H1 (cell line): Measurements from ENCODE around the gene ZNF541. TPM values are rescaled to one million over a fixed set of nuclear protein-coding genes. Genes with fewer than 3 reads are reported as not detected.

Experiments used
- CTCF ChIA-PET: fragments of 300-600 bp; sonication (Branson Sonifier 250); formaldehyde crosslinking; loops from one replicate; lab custom pipeline; 2021; ENCODE audit not compliant: partially characterized antibody; lab: Charles Lee
- POLR2A ChIA-PET: fragments of 300-600 bp; sonication (Branson Sonifier 250); formaldehyde crosslinking; loops from one replicate; lab custom pipeline; 2021; ENCODE audit warnings: inconsistent platforms; ENCODE audit not compliant: partially characterized antibody; lab: Charles Lee
- DNase-seq, 2 experiments: peaks; one replicate each; pipeline versions ENCODE4 v3.0.0 to v3.0.0-alpha.2; 2010 to 2022; ENCODE audit warnings: low spot score in 2 of 2, low read depth in 1 of 2, mixed read lengths in 1 of 2
- FAIRE-seq: peaks from 2 replicates; lab custom pipeline; 2011; peaks lifted over from hg19 to GRCh38; lab: Jason Lieb, UNC
- H2AFZ ChIP-seq: 2 replicates; pipeline ENCODE4 v1.8.1; 2012; ENCODE audit warnings: low read length, inconsistent platforms
- H2AK5ac ChIP-seq: 2 replicates; pipeline ENCODE4 v1.6.1; 2013; ENCODE audit warnings: low read depth, low read length
- H2BK120ac ChIP-seq: replicated peaks from 2 replicates; pipeline ENCODE3; 2013; ENCODE audit warnings: low read depth, low read length, inconsistent platforms
- H2BK12ac ChIP-seq: 2 replicates; pipeline ENCODE4 v1.6.1; 2013; ENCODE audit warnings: low read depth, low read length
- H2BK15ac ChIP-seq: 2 replicates; pipeline ENCODE4 v1.6.1; 2013; ENCODE audit warnings: low read length
- H2BK20ac ChIP-seq: 2 replicates; pipeline ENCODE4 v1.6.1; 2013; ENCODE audit warnings: low read length
- H2BK5ac ChIP-seq: 2 replicates; pipeline ENCODE4 v1.6.1; 2013; ENCODE audit warnings: low read depth, low read length
- H3K14ac ChIP-seq: 2 replicates; pipeline ENCODE4 v1.6.1; 2013; ENCODE audit warnings: inconsistent platforms; ENCODE audit not compliant: insufficient read length
- H3K18ac ChIP-seq: 2 replicates; pipeline ENCODE4 v1.6.1; 2013; ENCODE audit warnings: low read length; ENCODE audit errors: extremely low read depth
- H3K23ac ChIP-seq: 2 replicates; pipeline ENCODE4 v1.6.1; 2013; ENCODE audit warnings: inconsistent platforms; ENCODE audit not compliant: insufficient read length
- H3K23me2 ChIP-seq: 2 replicates; pipeline ENCODE4 v1.6.1; 2013; ENCODE audit warnings: low read depth, low read length
- H3K27ac ChIP-seq: 2 replicates; pipeline ENCODE4 v1.6.1; 2011; ENCODE audit warnings: low read depth, low read length, inconsistent platforms
- H3K27me3 ChIP-seq, 4 experiments: replicated peaks in 1 of 4; 1 replicate in 1 of 4; 2 replicates in 3 of 4; pipeline versions ENCODE4 v1.6.1 to v1.8.1; 2011 to 2013; ENCODE audit warnings: low read length in 3 of 4, mild to moderate bottlenecking in 3 of 4, inconsistent platforms in 2 of 4, mixed read lengths in 2 of 4, moderate library complexity in 1 of 4; ENCODE audit not compliant: control insufficient read depth in 3 of 4, insufficient read depth in 3 of 4; ENCODE audit errors: extremely low read depth in 1 of 4
- H3K36me3 ChIP-seq, 4 experiments: 2 replicates each; pipeline versions ENCODE4 v1.6.1 to v1.8.1; 2011 to 2013; ENCODE audit warnings: mild to moderate bottlenecking in 4 of 4, low read length in 3 of 4, moderate library complexity in 2 of 4, control low read depth in 1 of 4, inconsistent platforms in 1 of 4; ENCODE audit not compliant: insufficient read depth in 4 of 4, control insufficient read depth in 2 of 4
- H3K4ac ChIP-seq: replicated peaks from 2 replicates; pipeline ENCODE3; 2013; ENCODE audit warnings: low read length, low read depth, mixed read lengths, inconsistent platforms; ENCODE audit not compliant: insufficient read length
- H3K4me1 ChIP-seq, 4 experiments: replicated peaks in 1 of 4; 1 replicate in 1 of 4; 2 replicates in 3 of 4; pipeline versions ENCODE4 v1.6.1 to v1.8.1; 2011 to 2013; ENCODE audit warnings: low read length in 3 of 4, inconsistent platforms in 2 of 4, mixed read lengths in 1 of 4; ENCODE audit not compliant: insufficient read depth in 4 of 4, control insufficient read depth in 3 of 4
- H3K4me2 ChIP-seq, 2 experiments: 2 replicates each; pipeline versions ENCODE4 v1.6.1 to v1.8.1; 2011 to 2013; ENCODE audit warnings: low read depth in 2 of 2, low read length in 2 of 2, control low read depth in 1 of 2, inconsistent platforms in 1 of 2, mild to moderate bottlenecking in 1 of 2; ENCODE audit not compliant: insufficient read depth in 1 of 2
- H3K4me3 ChIP-seq, 4 experiments: fragments of 200-600, 300-600 bp in 1 of 4; sonication (generic), shearing (Covaris generic), sonication (Bioruptor Twin) in 1 of 4; 2 replicates each; pipeline versions ENCODE4 v1.5.1 to v1.8.1; 2011 to 2016; ENCODE audit warnings: low read length in 4 of 4, low read depth in 3 of 4, control low read depth in 2 of 4, inconsistent platforms in 2 of 4, mild to moderate bottlenecking in 2 of 4, mixed read lengths in 1 of 4, moderate library complexity in 1 of 4; ENCODE audit not compliant: insufficient read depth in 2 of 4; ENCODE audit errors: extremely low read depth in 1 of 4
- H3K56ac ChIP-seq: replicated peaks from 2 replicates; pipeline ENCODE3; 2013; ENCODE audit warnings: low read depth, mild to moderate bottlenecking, mixed read lengths, low read length, inconsistent platforms; ENCODE audit not compliant: insufficient read length
- H3K79me1 ChIP-seq: 2 replicates; pipeline ENCODE4 v1.6.1; 2013; ENCODE audit warnings: low read depth, low read length, control low read depth
- H3K79me2 ChIP-seq, 2 experiments: 2 replicates each; pipeline versions ENCODE4 v1.6.1 to v1.8.1; 2012 to 2013; ENCODE audit warnings: low read length in 2 of 2, mild to moderate bottlenecking in 2 of 2, inconsistent platforms in 1 of 2; ENCODE audit not compliant: insufficient read depth in 2 of 2, control insufficient read depth in 1 of 2
- H3K9ac ChIP-seq, 4 experiments: replicated peaks in 1 of 4; 1 replicate in 1 of 4; 2 replicates in 3 of 4; pipeline versions ENCODE4 v1.6.1 to v1.8.1; 2011 to 2013; ENCODE audit warnings: low read depth in 3 of 4, low read length in 3 of 4, control low read depth in 2 of 4, mild to moderate bottlenecking in 2 of 4, moderate library complexity in 2 of 4, inconsistent platforms in 1 of 4; ENCODE audit errors: extremely low read depth in 1 of 4
- H3K9me3 ChIP-seq, 2 experiments: 2 replicates each; pipeline versions ENCODE4 v1.6.1 to v1.8.1; 2012 to 2013; ENCODE audit warnings: mild to moderate bottlenecking in 2 of 2, moderate library complexity in 2 of 2, control low read depth in 1 of 2, inconsistent platforms in 1 of 2, low read depth in 1 of 2, low read length in 1 of 2, mixed read lengths in 1 of 2; ENCODE audit not compliant: insufficient read depth in 2 of 2
- H4K20me1 ChIP-seq, 2 experiments: replicated peaks in 1 of 2; 2 replicates each; pipeline versions ENCODE3 to v1.8.1; 2011 to 2013; ENCODE audit warnings: inconsistent platforms in 2 of 2, low read length in 2 of 2, mild to moderate bottlenecking in 1 of 2; ENCODE audit not compliant: insufficient read depth in 2 of 2, control insufficient read depth in 1 of 2
- H4K5ac ChIP-seq: 2 replicates; pipeline ENCODE4 v1.6.1; 2013; ENCODE audit warnings: low read length, low read depth, mixed read lengths, inconsistent platforms; ENCODE audit not compliant: insufficient read length
- H4K8ac ChIP-seq: 2 replicates; pipeline ENCODE4 v1.8.0; 2013; ENCODE audit warnings: mild to moderate bottlenecking, moderate library complexity, low read length, inconsistent platforms; ENCODE audit not compliant: insufficient read depth; ENCODE audit errors: extremely low read depth
- H4K91ac ChIP-seq: replicated peaks from 2 replicates; pipeline ENCODE3; 2013; ENCODE audit warnings: low read length, mixed read lengths, inconsistent platforms; ENCODE audit not compliant: insufficient read length
- CBX5 ChIP-seq: fragments of 300-800, 300-1000 bp; sonication (generic); IDR thresholded peaks from 2 replicates; pipeline ENCODE4 v1.7.1; 2016; ENCODE audit warnings: antibody characterized with exemption, low read length, low read depth
- CREB1 ChIP-seq: IDR thresholded peaks from 2 replicates; pipeline ENCODE4 v1.6.1; 2012; ENCODE audit warnings: inconsistent platforms
- EGR1 ChIP-seq: IDR thresholded peaks from 2 replicates; pipeline ENCODE4 v1.6.1; 2011; ENCODE audit warnings: low read depth, low read length, borderline replicate concordance
- GABPA ChIP-seq: IDR thresholded peaks from 2 replicates; pipeline ENCODE4 v1.6.1; 2011; ENCODE audit warnings: mild to moderate bottlenecking, low read length, moderate library complexity, borderline replicate concordance; ENCODE audit not compliant: insufficient read depth
- GTF2F1 ChIP-seq: IDR thresholded peaks from 2 replicates; pipeline ENCODE4 v1.6.1; 2012; ENCODE audit warnings: low read depth, low read length, improper control_type of control experiment, borderline replicate concordance
- HDAC2 ChIP-seq, 2 experiments: fragments of 300-600 bp in 1 of 2; sonication (generic) in 1 of 2; IDR thresholded peaks; 2 replicates each; pipeline ENCODE4 v1.6.1; 2011 to 2012; ENCODE audit warnings: low read depth in 2 of 2, low read length in 2 of 2, mild to moderate bottlenecking in 2 of 2, moderate library complexity in 2 of 2, borderline replicate concordance in 1 of 2, inconsistent platforms in 1 of 2
- HDAC6 ChIP-seq: IDR thresholded peaks from one replicate; pipeline ENCODE4 v1.7.1; 2012; ENCODE audit warnings: low read depth, mild to moderate bottlenecking, inconsistent platforms, low read length, moderate library complexity
- KDM4A ChIP-seq: IDR thresholded peaks from one replicate; pipeline ENCODE4 v1.7.1; 2012; ENCODE audit warnings: low read depth, mild to moderate bottlenecking, moderate library complexity, low read length, inconsistent platforms; ENCODE audit not compliant: severe bottlenecking
- RNF2 ChIP-seq: fragments of 200-900, 300-1000 bp; sonication (generic); IDR thresholded peaks from 2 replicates; pipeline ENCODE4 v1.7.1; 2016; ENCODE audit warnings: borderline replicate concordance, low read depth, mild to moderate bottlenecking, antibody characterized with exemption, low read length; ENCODE audit not compliant: poor library complexity, severe bottlenecking; ENCODE audit errors: missing control alignments
- SIX5 ChIP-seq: IDR thresholded peaks from 2 replicates; pipeline ENCODE4 v1.6.1; 2011; ENCODE audit warnings: mild to moderate bottlenecking, low read depth, low read length
- SP1 ChIP-seq: IDR thresholded peaks from 2 replicates; pipeline ENCODE4 v1.6.1; 2011; ENCODE audit warnings: low read depth, low read length
- YY1 ChIP-seq: IDR thresholded peaks from 2 replicates; pipeline ENCODE4 v1.6.1; 2011; ENCODE audit warnings: low read depth, mild to moderate bottlenecking, low read length
- WGBS, 2 experiments: shearing (Covaris generic) in 1 of 2; methylation state at CpG; one replicate each; pipeline versions ENCODE4 v1.1.6 to v1.1.7; 2013 to 2015; ENCODE audit warnings: low lambda C conversion rate in 2 of 2, mixed read lengths in 2 of 2, inconsistent platforms in 1 of 2, low coverage in 1 of 2, missing lambda C conversion rate in 1 of 2; ENCODE audit not compliant: insufficient replicate concordance in 2 of 2, insufficient coverage in 1 of 2, insufficient read length in 1 of 2; ENCODE audit errors: extremely low coverage in 1 of 2, missing lambda C conversion rate in 1 of 2; 5-methylcytosine and 5-hydroxymethylcytosine counted together
- polyA plus RNA-seq, 7 experiments: library from polyadenylated mRNA; depleted of rRNA in 3 of 7; stranded (reverse) in 5 of 7; unstranded in 2 of 7; fragments of >200 nt in 5 of 7; fragments of 200-250 nt in 2 of 7; gene quantifications; 1 replicate in 5 of 7; 2 replicates in 1 of 7; 4 replicates in 1 of 7; pipeline versions ENCODE4 v1.2.1 to v1.2.3, GENCODE V29; 2011 to 2013; ENCODE audit warnings: missing spikeins in 2 of 7, mixed read lengths in 2 of 7
- total RNA-seq: library from RNA; stranded (reverse); fragmentation: NEBNext Ultra II Directional; extraction: Animal tissue kit (Norgen Biotek cat#: 25700); gene quantifications from 2 replicates; pipeline ENCODE4 v1.2.1, GENCODE V29; 2021
- TF ChIP-seq, protein P1 (sequence below): IDR thresholded peaks from 2 replicates; pipeline ENCODE4 v1.6.1; 2011; ENCODE audit warnings: low read depth, mild to moderate bottlenecking, low read length; ENCODE audit not compliant: insufficient read depth

ZNF541 gene
- total and polyA plus RNA-seq, 2 of the 8 experiments (the other 6 are each of a cell fraction or from before 2014, with no cell fraction given): 0.05 TPM; not detected in 1

DNA sequence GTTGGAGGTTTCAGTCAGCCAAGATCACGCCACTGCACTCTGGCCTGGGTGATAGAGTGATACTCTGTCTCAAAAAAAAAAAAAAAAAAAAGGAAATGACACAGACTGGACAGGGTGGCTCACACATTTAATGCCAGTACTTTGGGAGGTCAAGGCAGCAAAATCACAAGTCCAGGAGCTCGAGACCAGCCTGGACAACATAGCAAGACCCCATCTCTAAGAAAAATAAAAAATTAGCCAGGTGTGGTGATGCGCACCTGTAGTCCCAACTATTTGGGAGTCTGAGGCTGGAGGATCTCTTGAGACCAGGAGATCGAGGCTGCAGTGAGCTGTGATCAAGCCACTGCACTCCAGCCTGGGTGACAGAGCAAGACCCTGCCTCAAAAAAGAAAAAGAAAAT lies 35.5 kb downstream of the ZNF541 start:
- Histone ChIP-seq H4K91ac (no peak overlapping the region), H2BK5ac (no peak overlapping the region), H3K23ac (no peak overlapping the region), H4K5ac (no peak overlapping the region), H3K18ac (no peak overlapping the region), H3K79me1 (no peaks in the 10 kb centered on the region), H3K4me1 (no peaks in the 10 kb centered on the region; a peak in 1 of 7 replicates), H2BK20ac (no peak overlapping the region), H3K14ac (no peak overlapping the region), H2AK5ac (no peak overlapping the region), H3K27ac (no peak overlapping the region), H3K27me3 (no peaks in the 10 kb centered on the region), H3K56ac (no peak overlapping the region), H2AFZ (no peak overlapping the region), H3K4me2 (no peak overlapping the region), H3K4me3 (no peak overlapping the region), H4K20me1 (no peaks in the 10 kb centered on the region), H2BK12ac (no peak overlapping the region), H3K79me2 (no peaks in the 10 kb centered on the region), H2BK15ac (no peak overlapping the region), H3K23me2 (no peaks in the 10 kb centered on the region), H3K36me3 (no peaks in the 10 kb centered on the region), H3K4ac (no peak overlapping the region), H3K9ac (no peak overlapping the region), H3K9me3 (no peaks in the 10 kb centered on the region; a peak in 2 of 4 replicates), H4K8ac (no peak overlapping the region), H2BK120ac (no peak overlapping the region)
- 89% methylated on average over 3 of the region's 4 CpGs; no CpG with 5 or more reads in 1 of the 2 experiments for WGBS, 2 experiments
- FAIRE-seq: no peak
- TF ChIP-seq RNF2 (no peak), KDM4A (no peak), GTF2F1 (no peak), SP1 (no peak), YY1 (no peak), HDAC6 (no peak), EGR1 (no peak), CBX5 (no peak), SIX5 (no peak), GABPA (no peak), HDAC2 (IDR thresholded peaks at IDR 0.05; ENCODE audit: borderline replicate concordance in 1 of 2, low read depth in 2 of 2, low read length in 2 of 2) (no peak), CREB1 (no peak)
- TF ChIP-seq, protein P1, sequence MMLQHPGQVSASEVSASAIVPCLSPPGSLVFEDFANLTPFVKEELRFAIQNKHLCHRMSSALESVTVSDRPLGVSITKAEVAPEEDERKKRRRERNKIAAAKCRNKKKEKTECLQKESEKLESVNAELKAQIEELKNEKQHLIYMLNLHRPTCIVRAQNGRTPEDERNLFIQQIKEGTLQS: no peak
- ChIA-PET CTCF (interaction anchor here (0.7 to 1.9 kb wide), 8 partner anchors 17 to 169 kb away, joined by 3 to 6 read pairs (median 3); partner anchors contain the start of gene NAPA), POLR2A (no interaction called here)
- DNase-seq: no peak
